ENCODE measurements around the gene NAV3.

DNA sequence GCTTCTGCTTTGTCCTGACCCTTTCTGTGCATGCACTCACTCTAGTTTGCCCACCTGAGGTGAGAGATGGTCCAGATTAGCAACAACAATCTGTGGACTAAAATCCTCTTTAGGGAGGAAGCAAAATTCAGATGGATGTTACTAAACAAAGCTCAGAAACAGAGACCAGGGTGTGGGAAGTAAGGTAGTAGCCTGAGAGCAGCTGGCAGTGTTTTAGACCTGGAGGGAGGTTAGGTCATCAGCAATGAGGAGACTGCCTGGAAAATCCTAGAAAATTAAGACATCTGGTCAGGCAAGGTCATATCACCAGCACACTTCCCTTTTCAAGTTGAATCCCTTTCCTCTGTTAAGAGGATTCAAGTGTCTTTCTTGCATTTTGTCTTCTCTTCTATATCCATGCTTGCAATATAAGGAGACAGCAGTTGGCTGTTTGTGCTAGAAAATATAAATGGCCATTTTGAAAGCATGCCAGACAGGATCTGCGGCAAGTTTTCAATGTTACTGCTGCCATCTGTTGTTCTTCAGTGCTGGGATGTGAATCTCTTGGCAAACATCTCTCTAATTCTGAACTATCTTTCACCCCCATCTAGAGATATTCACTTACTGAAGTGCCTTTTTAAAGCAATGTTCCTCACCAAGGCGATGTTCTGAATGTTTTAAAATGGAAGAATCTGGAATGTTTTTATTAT, 266.4 kb downstream of the NAV3 start:
- TF ChIP-seq, protein P1, sequence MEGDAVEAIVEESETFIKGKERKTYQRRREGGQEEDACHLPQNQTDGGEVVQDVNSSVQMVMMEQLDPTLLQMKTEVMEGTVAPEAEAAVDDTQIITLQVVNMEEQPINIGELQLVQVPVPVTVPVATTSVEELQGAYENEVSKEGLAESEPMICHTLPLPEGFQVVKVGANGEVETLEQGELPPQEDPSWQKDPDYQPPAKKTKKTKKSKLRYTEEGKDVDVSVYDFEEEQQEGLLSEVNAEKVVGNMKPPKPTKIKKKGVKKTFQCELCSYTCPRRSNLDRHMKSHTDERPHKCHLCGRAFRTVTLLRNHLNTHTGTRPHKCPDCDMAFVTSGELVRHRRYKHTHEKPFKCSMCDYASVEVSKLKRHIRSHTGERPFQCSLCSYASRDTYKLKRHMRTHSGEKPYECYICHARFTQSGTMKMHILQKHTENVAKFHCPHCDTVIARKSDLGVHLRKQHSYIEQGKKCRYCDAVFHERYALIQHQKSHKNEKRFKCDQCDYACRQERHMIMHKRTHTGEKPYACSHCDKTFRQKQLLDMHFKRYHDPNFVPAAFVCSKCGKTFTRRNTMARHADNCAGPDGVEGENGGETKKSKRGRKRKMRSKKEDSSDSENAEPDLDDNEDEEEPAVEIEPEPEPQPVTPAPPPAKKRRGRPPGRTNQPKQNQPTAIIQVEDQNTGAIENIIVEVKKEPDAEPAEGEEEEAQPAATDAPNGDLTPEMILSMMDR (conservative IDR thresholded peaks at IDR 0.05; ENCODE audit: low read length): no peak
- no peak for TF ChIP-seq EZH2phosphoT487 (IDR thresholded peaks at IDR 0.05; ENCODE audit: borderline replicate concordance)
